SK-N-MC (cell line): ENCODE measurements around the gene METTL4.

ENCODE experiments used
- DNase-seq: peaks from one replicate; pipeline ENCODE4 v3.0.0-alpha.2; 2011; ENCODE audit warnings: low read depth, low spot score
- H3K27ac ChIP-seq: fragments of 200-600 bp; sonication (generic); 2 replicates; pipeline ENCODE4 v1.5.1; 2016; ENCODE audit warnings: mixed run types
- H3K36me3 ChIP-seq: fragments of 200-600 bp; sonication (generic); 2 replicates; pipeline ENCODE4 v1.6.1; 2017; ENCODE audit warnings: antibody characterized with exemption, low read length, mixed read lengths; ENCODE audit not compliant: insufficient read depth
- H3K4me3 ChIP-seq: fragments of 200-600 bp; sonication (generic); 2 replicates; pipeline ENCODE4 v1.5.1; 2016
- H3K9ac ChIP-seq: fragments of 200-600 bp; sonication (generic); 2 replicates; pipeline ENCODE4 v1.8.0; 2017; ENCODE audit warnings: mixed run types, mixed read lengths; ENCODE audit not compliant: insufficient read length
- H3K9me3 ChIP-seq: fragments of 200-600 bp; sonication (generic); 2 replicates; pipeline ENCODE4 v1.6.1; 2017; ENCODE audit warnings: low read depth, mild to moderate bottlenecking, antibody characterized with exemption, low read length, moderate library complexity, mixed read lengths
- EZH2 ChIP-seq: fragments of 200-600 bp; sonication (generic); IDR thresholded peaks from one replicate; pipeline ENCODE4 v1.6.1; 2017; ENCODE audit warnings: antibody characterized with exemption
- FOXP2 ChIP-seq: optimal IDR thresholded peaks from 2 replicates; pipeline ENCODE3; 2011; ENCODE audit warnings: mild to moderate bottlenecking, moderate library complexity; ENCODE audit not compliant: insufficient read depth; ENCODE audit errors: extremely low read length, control extremely low read depth
- POLR2AphosphoS5 ChIP-seq: IDR thresholded peaks from 2 replicates; pipeline ENCODE4 v1.6.1; 2012; ENCODE audit warnings: mild to moderate bottlenecking, low read depth, low read length, borderline replicate concordance

METTL4 gene

GRCh38 chr18:2508678-2509077, 62.6 kb downstream of the METTL4 start:
- TF ChIP-seq EZH2 (no peak), FOXP2 (no peak), POLR2AphosphoS5 (no peak)
- Histone ChIP-seq H3K4me3 (no peak overlapping the region), H3K9me3 (no peaks in the 10 kb centered on the region), H3K36me3 (no peaks in the 10 kb centered on the region), H3K27ac (no peak overlapping the region), H3K9ac (no peak overlapping the region)
- no peak for DNase-seq

GRCh38 chr18:2508155-2508554, 63.1 kb downstream of the METTL4 start:
- no peak for DNase-seq
- TF ChIP-seq FOXP2 (no peak), EZH2 (no peak), POLR2AphosphoS5 (no peak)
- H3K9ac ChIP-seq, result no peak overlapping the region
- no peak overlapping the region for H3K4me3 ChIP-seq
- no peaks in the 10 kb centered on the region for H3K36me3 ChIP-seq
- H3K9me3 ChIP-seq, result no peaks in the 10 kb centered on the region
- H3K27ac ChIP-seq, result no peak overlapping the region

GRCh38 chr18:2504642-2505041, 66.7 kb downstream of the METTL4 start:
- Histone ChIP-seq H3K9ac (no peak overlapping the region), H3K27ac (no peak overlapping the region), H3K4me3 (no peak overlapping the region), H3K9me3 (no peaks in the 10 kb centered on the region), H3K36me3 (no peaks in the 10 kb centered on the region)
- no peak for DNase-seq
- TF ChIP-seq FOXP2, result no peak
- no peak for TF ChIP-seq EZH2
- no peak for TF ChIP-seq POLR2AphosphoS5

- Histone ChIP-seq H3K4me3 (no peak overlapping the region), H3K9ac (no peak overlapping the region), H3K36me3 (no peaks in the 10 kb centered on the region), H3K9me3 (no peaks in the 10 kb centered on the region), H3K27ac (no peak overlapping the region)
- TF ChIP-seq POLR2AphosphoS5 (no peak), FOXP2 (no peak), EZH2 (no peak)
- no peak for DNase-seq
Measured at GRCh38 chr18:2502880-2503279, 68.4 kb downstream of the METTL4 start.

- TF ChIP-seq POLR2AphosphoS5 (no peak), FOXP2 (no peak), EZH2 (no peak)
- Histone ChIP-seq H3K27ac (no peak overlapping the region), H3K36me3 (no peaks in the 10 kb centered on the region), H3K9me3 (no peaks in the 10 kb centered on the region), H3K9ac (no peak overlapping the region), H3K4me3 (no peak overlapping the region)
- no peak for DNase-seq
Measured at GRCh38 chr18:2502394-2502793, 68.9 kb downstream of the METTL4 start.

GRCh38 chr18:2497797-2498196, 73.5 kb downstream of the METTL4 start:
- no peaks in the 10 kb centered on the region for H3K36me3 ChIP-seq
- H3K4me3 ChIP-seq, result no peak overlapping the region
- TF ChIP-seq EZH2 (no peak), FOXP2 (no peak), POLR2AphosphoS5 (no peak)
- DNase-seq, result no peak
- no peaks in the 10 kb centered on the region for H3K9me3 ChIP-seq
- H3K27ac ChIP-seq, result no peak overlapping the region
- H3K9ac ChIP-seq, result no peak overlapping the region

GRCh38 chr18:2495381-2495780, 75.9 kb downstream of the METTL4 start:
- no peak for DNase-seq
- Histone ChIP-seq H3K9me3 (no peaks in the 10 kb centered on the region), H3K4me3 (no peak overlapping the region), H3K9ac (no peak overlapping the region), H3K36me3 (no peaks in the 10 kb centered on the region), H3K27ac (no peak overlapping the region)
- TF ChIP-seq POLR2AphosphoS5, result no peak
- no peak for TF ChIP-seq EZH2

GRCh38 chr18:2494921-2495320, 76.4 kb downstream of the METTL4 start:
- H3K9ac ChIP-seq, result no peak overlapping the region
- TF ChIP-seq EZH2 (no peak), POLR2AphosphoS5 (no peak), FOXP2 (no peak)

More at GRCh38 chr18:2494921-2495320, 76.4 kb downstream of the METTL4 start:
- H3K27ac ChIP-seq, result no peak overlapping the region
- no peaks in the 10 kb centered on the region for H3K36me3 ChIP-seq
- no peaks in the 10 kb centered on the region for H3K9me3 ChIP-seq
- no peak for DNase-seq
- no peak overlapping the region for H3K4me3 ChIP-seq
